ENCODE data around the gene TAPBP. TPM values are rescaled to one million over a fixed set of nuclear protein-coding genes. Genes with fewer than 3 reads are reported as not detected.

Gene TAPBP
- polyA plus RNA-seq, 3 donors: 138 to 228 (median 141) TPM

GRCh38 chr6:33290459-33290858 is 23.4 kb downstream of the TAPBP start:
- peaks cover 61 to 64% of the 10 kb centered on the region in 2 donors for H3K36me3 Mint-ChIP-seq
- H3K79me2 ChIP-seq (ENCODE audit: insufficient read depth, low read length): peaks cover 55% of the 10 kb centered on the region

GRCh38 chr6:33289784-33290315 is 24.0 kb downstream of the TAPBP start:
- peak overlapping the region; percentile 91 for H2AFZ ChIP-seq (ENCODE audit: insufficient read depth, low read depth, low read length, poor library complexity, severe bottlenecking)
- Mint-ChIP-seq H3K9me3 (no peaks in the 10 kb centered on the region), H3K27me3 (ENCODE audit: low read depth in 3 of 3) (no peaks in the 10 kb centered on the region), H3K4me1 (peaks cover 33% of the 10 kb centered on the region), H3K4me3 (peak overlapping the region; percentile 99 to 100), H3K27ac (peak overlapping the region; percentile 89 to 96 (median 94)), H3K36me3 (peaks cover 58 to 59% of the 10 kb centered on the region in 2 donors)
- H3K79me2 ChIP-seq (ENCODE audit: insufficient read depth, low read length): peaks cover 51% of the 10 kb centered on the region
- intact Hi-C loops (cut with micrococcal nuclease): loop anchor here in 1 of 2 donors (2.0 to 10.0 kb wide), 2 partner anchors 17 to 105 kb away; partner anchors contain the start of genes KIFC1 and RPS18
- TF ChIP-seq CTCF (IDR thresholded peaks at IDR 0.05): no peak
- H3K9ac ChIP-seq (ENCODE audit: insufficient read depth, low read length, poor library complexity, severe bottlenecking): peak overlapping the region; percentile 68
- H3K4me2 ChIP-seq (replicated peaks; ENCODE audit: extremely low read depth, low read length, poor library complexity, severe bottlenecking): peak overlapping the region; percentile 90
- H3K4me3 ChIP-seq (replicated peaks in 1 of 3; ENCODE audit: low read depth in 2 of 3, low read length in 3 of 3): peak overlapping the region; percentile 81 to 99 (median 82)
- H3K27me3 ChIP-seq (ENCODE audit: control insufficient read depth in 2 of 2, insufficient read depth in 2 of 2, low read length in 2 of 2): no peaks in the 10 kb centered on the region
- H3K9me3 ChIP-seq (replicated peaks in 1 of 2; ENCODE audit: control insufficient read depth in 1 of 2, insufficient read depth in 1 of 2, low read length in 2 of 2): no peaks in the 10 kb centered on the region
- peaks cover 49 to 70% of the 10 kb centered on the region in 2 donors for H3K36me3 ChIP-seq (replicated peaks in 1 of 2; ENCODE audit: control insufficient read depth in 1 of 2, insufficient read depth in 2 of 2, low read length in 2 of 2)
- H3K27ac ChIP-seq (ENCODE audit: low read depth in 1 of 2, low read length in 2 of 2): peak overlapping the region in 1 of 2 donors; percentile 75
- DNase-seq: peak in 1 of 3 donors; percentile 28
- H3K4me1 ChIP-seq (ENCODE audit: control insufficient read depth in 1 of 2, insufficient read depth in 2 of 2, low read length in 2 of 2): peaks cover 19 to 23% of the 10 kb centered on the region in 2 donors
- WGBS (ENCODE audit: insufficient coverage): 0% methylated on average over 4 of the region's 14 CpGs
- H4K20me1 ChIP-seq (ENCODE audit: insufficient read depth, low read length): peaks cover 49% of the 10 kb centered on the region

More at GRCh38 chr6:33290459-33290858, 23.4 kb downstream of the TAPBP start:
- H3K4me3 Mint-ChIP-seq: peak overlapping the region; percentile 99 to 100
- no peaks in the 10 kb centered on the region for H3K27me3 ChIP-seq (ENCODE audit: control insufficient read depth in 2 of 2, insufficient read depth in 2 of 2, low read length in 2 of 2)
- H3K27ac Mint-ChIP-seq: peak overlapping the region in 2 of 7 donors; percentile 32 to 94
- no peaks in the 10 kb centered on the region for H3K9me3 Mint-ChIP-seq
- DNase-seq: no peak
- peak overlapping the region; percentile 68 for H3K9ac ChIP-seq (ENCODE audit: insufficient read depth, low read length, poor library complexity, severe bottlenecking)
- peak overlapping the region in 1 of 2 donors; percentile 75 for H3K27ac ChIP-seq (ENCODE audit: low read depth in 1 of 2, low read length in 2 of 2)
- no peak for TF ChIP-seq CTCF (IDR thresholded peaks at IDR 0.05)
- WGBS (ENCODE audit: insufficient coverage): 89% methylated on average over 2 of the region's 7 CpGs
- no peak overlapping the region for H2AFZ ChIP-seq (ENCODE audit: insufficient read depth, low read depth, low read length, poor library complexity, severe bottlenecking)
- H3K4me1 Mint-ChIP-seq: peaks cover 33% of the 10 kb centered on the region
- H3K9me3 ChIP-seq (replicated peaks in 1 of 2; ENCODE audit: control insufficient read depth in 1 of 2, insufficient read depth in 1 of 2, low read length in 2 of 2): no peaks in the 10 kb centered on the region
- H3K4me1 ChIP-seq (ENCODE audit: control insufficient read depth in 1 of 2, insufficient read depth in 2 of 2, low read length in 2 of 2): peaks cover 19 to 23% of the 10 kb centered on the region in 2 donors
- intact Hi-C loops (cut with micrococcal nuclease): loop anchor here in 1 of 2 donors (10.0 kb wide), 1 partner anchor 104 kb away; the partner anchor contains the start of gene KIFC1
- H3K4me2 ChIP-seq (replicated peaks; ENCODE audit: extremely low read depth, low read length, poor library complexity, severe bottlenecking): peak overlapping the region; percentile 90
- H3K27me3 Mint-ChIP-seq (ENCODE audit: low read depth in 3 of 3): no peaks in the 10 kb centered on the region
- H3K36me3 ChIP-seq (replicated peaks in 1 of 2; ENCODE audit: control insufficient read depth in 1 of 2, insufficient read depth in 2 of 2, low read length in 2 of 2): peaks cover 52 to 70% of the 10 kb centered on the region in 2 donors
- peak overlapping the region in 1 of 3 experiments; percentile 99 for H3K4me3 ChIP-seq (replicated peaks in 1 of 3; ENCODE audit: low read depth in 2 of 3, low read length in 3 of 3)
- H4K20me1 ChIP-seq (ENCODE audit: insufficient read depth, low read length): peaks cover 55% of the 10 kb centered on the region
